ENCODE results near the gene PICALM.

Gene PICALM

GRCh38 chr11:86068138-86068871 lies 579 bp downstream of the PICALM start:
- ATAC-seq (replicated peaks) (peak; percentile 28), DNase-seq (peak; percentile 27 to 42 (median 32))
- H3K27ac Mint-ChIP-seq: peak overlapping the region; percentile 98
- H3K4me1 Mint-ChIP-seq (ENCODE audit: low read depth in 2 of 2): peaks cover 23 to 41% of the 10 kb centered on the region in 2 donors
- no peaks in the 10 kb centered on the region for H3K27me3 Mint-ChIP-seq
- H3K36me3 Mint-ChIP-seq (ENCODE audit: insufficient read depth): peaks cover 39% of the 10 kb centered on the region
- H3K4me3 Mint-ChIP-seq: peak overlapping the region; percentile 99
- H3K9me3 Mint-ChIP-seq: no peaks in the 10 kb centered on the region

- peaks cover 39% of the 10 kb centered on the region for H3K36me3 Mint-ChIP-seq (ENCODE audit: insufficient read depth)
- no peaks in the 10 kb centered on the region for H3K9me3 Mint-ChIP-seq
- ATAC-seq (replicated peaks) (no peak), DNase-seq (no peak)
- peaks cover 23 to 43% of the 10 kb centered on the region in 2 donors for H3K4me1 Mint-ChIP-seq (ENCODE audit: low read depth in 2 of 2)
- H3K27me3 Mint-ChIP-seq: no peaks in the 10 kb centered on the region
- peak overlapping the region; percentile 99 for H3K4me3 Mint-ChIP-seq
- peak overlapping the region; percentile 98 for H3K27ac Mint-ChIP-seq
Measured at GRCh38 chr11:86067851-86068137, 1.1 kb downstream of the PICALM start.

GRCh38 chr11:86067009-86067850 lies 1.7 kb downstream of the PICALM start:
- H3K9me3 Mint-ChIP-seq: no peaks in the 10 kb centered on the region
- DNase-seq: no peak
- H3K36me3 Mint-ChIP-seq (ENCODE audit: insufficient read depth): peaks cover 41% of the 10 kb centered on the region
- no peak for ATAC-seq (replicated peaks)
- H3K4me1 Mint-ChIP-seq (ENCODE audit: low read depth in 2 of 2): peaks cover 23 to 47% of the 10 kb centered on the region in 2 donors
- H3K4me3 Mint-ChIP-seq: peak overlapping the region; percentile 99
- H3K27ac Mint-ChIP-seq: peak overlapping the region; percentile 98
- no peaks in the 10 kb centered on the region for H3K27me3 Mint-ChIP-seq

GRCh38 chr11:86066657-86067008 lies 2.3 kb downstream of the PICALM start:
- Mint-ChIP-seq H3K36me3 (ENCODE audit: insufficient read depth) (peaks cover 46% of the 10 kb centered on the region), H3K27me3 (no peaks in the 10 kb centered on the region), H3K27ac (peak overlapping the region; percentile 98), H3K4me3 (peak overlapping the region; percentile 99), H3K9me3 (no peaks in the 10 kb centered on the region), H3K4me1 (ENCODE audit: low read depth in 2 of 2) (peaks cover 28 to 52% of the 10 kb centered on the region in 2 donors)
- ATAC-seq (replicated peaks) (no peak), DNase-seq (no peak)

- Mint-ChIP-seq H3K27ac (peak overlapping the region; percentile 98), H3K9me3 (no peaks in the 10 kb centered on the region)
Measured at GRCh38 chr11:86066033-86066432, 2.9 kb downstream of the PICALM start.

GRCh38 chr11:86064220-86064803 lies 4.6 kb downstream of the PICALM start:
- Mint-ChIP-seq H3K27me3 (no peaks in the 10 kb centered on the region), H3K36me3 (ENCODE audit: insufficient read depth) (peaks cover 48% of the 10 kb centered on the region), H3K4me1 (ENCODE audit: low read depth in 2 of 2) (peaks cover 46 to 66% of the 10 kb centered on the region in 2 donors), H3K9me3 (no peaks in the 10 kb centered on the region), H3K27ac (peak overlapping the region; percentile 98), H3K4me3 (peak overlapping the region; percentile 99)
- ATAC-seq (replicated peaks): no peak
- DNase-seq: no peak

More at GRCh38 chr11:86066033-86066432, 2.9 kb downstream of the PICALM start:
- Mint-ChIP-seq H3K36me3 (ENCODE audit: insufficient read depth) (peaks cover 48% of the 10 kb centered on the region), H3K4me1 (ENCODE audit: low read depth in 2 of 2) (peaks cover 33 to 58% of the 10 kb centered on the region in 2 donors), H3K27me3 (no peaks in the 10 kb centered on the region), H3K4me3 (peak overlapping the region; percentile 99)
- DNase-seq (no peak), ATAC-seq (replicated peaks) (no peak)

GRCh38 chr11:86063536-86063935 lies 5.3 kb downstream of the PICALM start:
- DNase-seq (no peak), ATAC-seq (replicated peaks) (no peak)
- Mint-ChIP-seq H3K4me1 (ENCODE audit: low read depth in 2 of 2) (peaks cover 51 to 74% of the 10 kb centered on the region in 2 donors), H3K9me3 (no peaks in the 10 kb centered on the region), H3K36me3 (ENCODE audit: insufficient read depth) (peaks cover 42% of the 10 kb centered on the region), H3K27ac (peak overlapping the region; percentile 98), H3K4me3 (peak overlapping the region; percentile 99), H3K27me3 (no peaks in the 10 kb centered on the region)

GRCh38 chr11:86062719-86063118 lies 6.2 kb downstream of the PICALM start:
- H3K4me3 Mint-ChIP-seq: peak overlapping the region; percentile 99
- peak overlapping the region; percentile 98 for H3K27ac Mint-ChIP-seq
- H3K27me3 Mint-ChIP-seq: no peaks in the 10 kb centered on the region
- DNase-seq: no peak
- H3K36me3 Mint-ChIP-seq (ENCODE audit: insufficient read depth): peaks cover 36% of the 10 kb centered on the region
- H3K9me3 Mint-ChIP-seq: no peaks in the 10 kb centered on the region
- ATAC-seq (replicated peaks): peak; percentile 68
- H3K4me1 Mint-ChIP-seq (ENCODE audit: low read depth in 2 of 2): peaks cover 54 to 82% of the 10 kb centered on the region in 2 donors

- Mint-ChIP-seq H3K36me3 (ENCODE audit: insufficient read depth) (peaks cover 31% of the 10 kb centered on the region), H3K4me3 (peak overlapping the region; percentile 99), H3K4me1 (ENCODE audit: low read depth in 2 of 2) (peaks cover 57 to 86% of the 10 kb centered on the region in 2 donors), H3K9me3 (no peaks in the 10 kb centered on the region), H3K27me3 (no peaks in the 10 kb centered on the region), H3K27ac (peak overlapping the region; percentile 98)
- no peak for DNase-seq
- no peak for ATAC-seq (replicated peaks)
Measured at GRCh38 chr11:86061483-86062205, 7.2 kb downstream of the PICALM start.

- Mint-ChIP-seq H3K27ac (peak overlapping the region; percentile 98), H3K36me3 (ENCODE audit: insufficient read depth) (peaks cover 26% of the 10 kb centered on the region), H3K4me3 (peak overlapping the region; percentile 99), H3K27me3 (no peaks in the 10 kb centered on the region), H3K9me3 (no peaks in the 10 kb centered on the region), H3K4me1 (ENCODE audit: low read depth in 2 of 2) (peaks cover 59 to 85% of the 10 kb centered on the region in 2 donors)
- DNase-seq (no peak), ATAC-seq (replicated peaks) (no peak)
Measured at GRCh38 chr11:86060544-86060943, 8.3 kb downstream of the PICALM start.

- H3K4me1 Mint-ChIP-seq (ENCODE audit: low read depth in 2 of 2): peaks cover 57 to 83% of the 10 kb centered on the region in 2 donors
- ATAC-seq (replicated peaks): no peak
- H3K4me3 Mint-ChIP-seq: peak overlapping the region; percentile 99
- H3K36me3 Mint-ChIP-seq (ENCODE audit: insufficient read depth): peaks cover 24% of the 10 kb centered on the region
- no peaks in the 10 kb centered on the region for H3K9me3 Mint-ChIP-seq
- no peaks in the 10 kb centered on the region for H3K27me3 Mint-ChIP-seq
- no peak for DNase-seq
- H3K27ac Mint-ChIP-seq: peak overlapping the region; percentile 9 to 98
Measured at GRCh38 chr11:86058360-86058759, 10.5 kb downstream of the PICALM start.

GRCh38 chr11:86056351-86056854 lies 12.5 kb downstream of the PICALM start:
- ATAC-seq (replicated peaks) (peak; percentile 63), DNase-seq (no peak)
- peaks cover 63 to 88% of the 10 kb centered on the region in 2 donors for H3K4me1 Mint-ChIP-seq (ENCODE audit: low read depth in 2 of 2)
- no peaks in the 10 kb centered on the region for H3K27me3 Mint-ChIP-seq
- peak overlapping the region; percentile 55 to 62 for H3K4me3 Mint-ChIP-seq
- H3K36me3 Mint-ChIP-seq (ENCODE audit: insufficient read depth): peaks cover 19% of the 10 kb centered on the region
- peak overlapping the region; percentile 55 to 66 for H3K27ac Mint-ChIP-seq
- no peaks in the 10 kb centered on the region for H3K9me3 Mint-ChIP-seq

Data from effector memory CD8-positive, alpha-beta T cell (primary cell).